ENCODE data around the gene EEFSEC.

GRCh38 chr3:128324911-128325592 is 171.8 kb downstream of the EEFSEC start:
- TF ChIP-seq POLR2AphosphoS5 (IDR thresholded peaks at IDR 0.05; ENCODE audit: low read depth) (no peak), ZNF114 (CRISPR knock-in tag; IDR thresholded peaks at IDR 0.05) (no peak), EZH2 (IDR thresholded peaks at IDR 0.05; ENCODE audit: low read depth, unreplicated experiment) (no peak), CREB1 (CRISPR knock-in tag; IDR thresholded peaks at IDR 0.05; ENCODE audit: low read depth) (no peak)
- TF ChIP-seq, protein P1, sequence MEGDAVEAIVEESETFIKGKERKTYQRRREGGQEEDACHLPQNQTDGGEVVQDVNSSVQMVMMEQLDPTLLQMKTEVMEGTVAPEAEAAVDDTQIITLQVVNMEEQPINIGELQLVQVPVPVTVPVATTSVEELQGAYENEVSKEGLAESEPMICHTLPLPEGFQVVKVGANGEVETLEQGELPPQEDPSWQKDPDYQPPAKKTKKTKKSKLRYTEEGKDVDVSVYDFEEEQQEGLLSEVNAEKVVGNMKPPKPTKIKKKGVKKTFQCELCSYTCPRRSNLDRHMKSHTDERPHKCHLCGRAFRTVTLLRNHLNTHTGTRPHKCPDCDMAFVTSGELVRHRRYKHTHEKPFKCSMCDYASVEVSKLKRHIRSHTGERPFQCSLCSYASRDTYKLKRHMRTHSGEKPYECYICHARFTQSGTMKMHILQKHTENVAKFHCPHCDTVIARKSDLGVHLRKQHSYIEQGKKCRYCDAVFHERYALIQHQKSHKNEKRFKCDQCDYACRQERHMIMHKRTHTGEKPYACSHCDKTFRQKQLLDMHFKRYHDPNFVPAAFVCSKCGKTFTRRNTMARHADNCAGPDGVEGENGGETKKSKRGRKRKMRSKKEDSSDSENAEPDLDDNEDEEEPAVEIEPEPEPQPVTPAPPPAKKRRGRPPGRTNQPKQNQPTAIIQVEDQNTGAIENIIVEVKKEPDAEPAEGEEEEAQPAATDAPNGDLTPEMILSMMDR (conservative IDR thresholded peaks at IDR 0.05; ENCODE audit: low read depth in 2 of 2): no peak
- TF ChIP-seq, protein P2, sequence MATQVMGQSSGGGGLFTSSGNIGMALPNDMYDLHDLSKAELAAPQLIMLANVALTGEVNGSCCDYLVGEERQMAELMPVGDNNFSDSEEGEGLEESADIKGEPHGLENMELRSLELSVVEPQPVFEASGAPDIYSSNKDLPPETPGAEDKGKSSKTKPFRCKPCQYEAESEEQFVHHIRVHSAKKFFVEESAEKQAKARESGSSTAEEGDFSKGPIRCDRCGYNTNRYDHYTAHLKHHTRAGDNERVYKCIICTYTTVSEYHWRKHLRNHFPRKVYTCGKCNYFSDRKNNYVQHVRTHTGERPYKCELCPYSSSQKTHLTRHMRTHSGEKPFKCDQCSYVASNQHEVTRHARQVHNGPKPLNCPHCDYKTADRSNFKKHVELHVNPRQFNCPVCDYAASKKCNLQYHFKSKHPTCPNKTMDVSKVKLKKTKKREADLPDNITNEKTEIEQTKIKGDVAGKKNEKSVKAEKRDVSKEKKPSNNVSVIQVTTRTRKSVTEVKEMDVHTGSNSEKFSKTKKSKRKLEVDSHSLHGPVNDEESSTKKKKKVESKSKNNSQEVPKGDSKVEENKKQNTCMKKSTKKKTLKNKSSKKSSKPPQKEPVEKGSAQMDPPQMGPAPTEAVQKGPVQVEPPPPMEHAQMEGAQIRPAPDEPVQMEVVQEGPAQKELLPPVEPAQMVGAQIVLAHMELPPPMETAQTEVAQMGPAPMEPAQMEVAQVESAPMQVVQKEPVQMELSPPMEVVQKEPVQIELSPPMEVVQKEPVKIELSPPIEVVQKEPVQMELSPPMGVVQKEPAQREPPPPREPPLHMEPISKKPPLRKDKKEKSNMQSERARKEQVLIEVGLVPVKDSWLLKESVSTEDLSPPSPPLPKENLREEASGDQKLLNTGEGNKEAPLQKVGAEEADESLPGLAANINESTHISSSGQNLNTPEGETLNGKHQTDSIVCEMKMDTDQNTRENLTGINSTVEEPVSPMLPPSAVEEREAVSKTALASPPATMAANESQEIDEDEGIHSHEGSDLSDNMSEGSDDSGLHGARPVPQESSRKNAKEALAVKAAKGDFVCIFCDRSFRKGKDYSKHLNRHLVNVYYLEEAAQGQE (IDR thresholded peaks at IDR 0.05; ENCODE audit: unreplicated experiment): no peak
